ENCODE data around the gene UVRAG.

The UVRAG gene

GRCh38 chr11:76157891-76158290, 342.9 kb downstream of the UVRAG start:
- FAIRE-seq = no peak

- FAIRE-seq = no peak
Measured at GRCh38 chr11:76158394-76159302, 343.6 kb downstream of the UVRAG start.

GRCh38 chr11:76159303-76159937, 344.4 kb downstream of the UVRAG start:
- no peak for FAIRE-seq

- no peak for FAIRE-seq
Measured at GRCh38 chr11:76159983-76160661, 345.1 kb downstream of the UVRAG start.

- no peak for FAIRE-seq
Measured at GRCh38 chr11:76160856-76161255, 345.8 kb downstream of the UVRAG start.

GRCh38 chr11:76161261-76161961, 346.4 kb downstream of the UVRAG start:
- no peak for FAIRE-seq

GRCh38 chr11:76162336-76163288, 347.6 kb downstream of the UVRAG start:
- no peak for FAIRE-seq

- no peak for FAIRE-seq
Measured at GRCh38 chr11:76163289-76163880, 348.4 kb downstream of the UVRAG start.

GRCh38 chr11:76164081-76164480, 349.1 kb downstream of the UVRAG start:
- no peak for FAIRE-seq

GRCh38 chr11:76164861-76165751, 350.1 kb downstream of the UVRAG start:
- FAIRE-seq = no peak

- no peak for FAIRE-seq
Measured at GRCh38 chr11:76166314-76166713, 351.3 kb downstream of the UVRAG start.

GRCh38 chr11:76167590-76167989, 352.6 kb downstream of the UVRAG start:
- FAIRE-seq = no peak

- no peak for FAIRE-seq
Measured at GRCh38 chr11:76169473-76169896, 354.5 kb downstream of the UVRAG start.

GRCh38 chr11:76170468-76170867, 355.5 kb downstream of the UVRAG start:
- FAIRE-seq = no peak

- FAIRE-seq = no peak
Measured at GRCh38 chr11:76172583-76172982, 357.6 kb downstream of the UVRAG start.

- no peak for FAIRE-seq
Measured at GRCh38 chr11:76173663-76174062, 358.7 kb downstream of the UVRAG start.

GRCh38 chr11:76174330-76174729, 359.3 kb downstream of the UVRAG start:
- no peak for FAIRE-seq

- no peak for FAIRE-seq
Measured at GRCh38 chr11:76175783-76176182, 360.8 kb downstream of the UVRAG start.

GRCh38 chr11:76176463-76176862, 361.5 kb downstream of the UVRAG start:
- FAIRE-seq = no peak

- FAIRE-seq = no peak
Measured at GRCh38 chr11:76177250-76177686, 362.3 kb downstream of the UVRAG start.

Data from islet of Langerhans (tissue), 1 donor.